Activated T-cell treated with anti-CD3 and anti-CD28 coated beads, Interleukin-2, amount 50 U/mL, for 48 hours (primary cell): Measurements from ENCODE around the gene CFAP57.

ENCODE experiments used
- DNase-seq, 2 experiments: peaks; one replicate each; pipeline ENCODE4 v3.0.0-alpha.2; 2020

The CFAP57 gene

GRCh38 chr1:43279666-43280065 lies 107.5 kb downstream of the CFAP57 start:
- no peak for DNase-seq

DNA sequence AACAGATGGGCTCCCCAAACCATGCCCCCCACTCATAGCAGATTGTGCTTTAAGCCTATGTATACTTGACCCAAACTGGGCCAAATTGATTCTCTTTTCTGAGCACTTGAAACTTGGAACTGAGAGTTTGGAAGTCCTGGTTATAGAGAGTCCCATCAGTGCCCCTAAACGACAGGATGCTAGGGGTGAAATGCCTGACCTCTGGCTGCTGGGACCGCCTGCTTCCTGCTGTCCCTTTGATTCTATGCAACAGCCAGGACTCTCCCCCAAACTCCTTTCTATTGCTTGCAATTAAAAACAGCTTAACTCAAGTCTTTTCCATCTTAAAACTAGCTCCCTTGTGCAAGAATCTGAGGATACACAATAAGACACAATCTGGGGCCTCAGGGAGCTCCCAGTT lies 108.6 kb downstream of the CFAP57 start:
- DNase-seq: no peak

- DNase-seq: no peak
Measured at GRCh38 chr1:43282220-43283195, 110.4 kb downstream of the CFAP57 start.

DNA sequence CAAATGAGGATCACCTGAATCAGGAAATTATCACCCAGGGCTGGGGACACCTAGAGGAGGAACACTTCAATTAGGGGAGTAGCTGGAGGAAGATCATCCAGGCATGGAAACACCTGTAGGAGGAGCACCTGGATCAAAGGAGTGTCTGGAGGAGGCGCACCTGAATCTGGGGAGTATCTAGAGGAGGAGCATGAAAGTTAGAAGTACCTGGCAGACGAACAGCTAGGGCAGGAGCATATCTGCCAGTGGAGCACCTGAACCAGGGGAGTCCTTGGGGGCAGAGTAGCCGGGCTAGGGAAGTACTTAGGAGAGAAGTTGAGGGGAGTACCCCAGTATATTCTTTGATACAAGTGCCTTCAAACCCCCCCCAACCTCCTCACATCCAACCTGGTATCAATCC lies 111.9 kb downstream of the CFAP57 start:
- no peak for DNase-seq

DNA sequence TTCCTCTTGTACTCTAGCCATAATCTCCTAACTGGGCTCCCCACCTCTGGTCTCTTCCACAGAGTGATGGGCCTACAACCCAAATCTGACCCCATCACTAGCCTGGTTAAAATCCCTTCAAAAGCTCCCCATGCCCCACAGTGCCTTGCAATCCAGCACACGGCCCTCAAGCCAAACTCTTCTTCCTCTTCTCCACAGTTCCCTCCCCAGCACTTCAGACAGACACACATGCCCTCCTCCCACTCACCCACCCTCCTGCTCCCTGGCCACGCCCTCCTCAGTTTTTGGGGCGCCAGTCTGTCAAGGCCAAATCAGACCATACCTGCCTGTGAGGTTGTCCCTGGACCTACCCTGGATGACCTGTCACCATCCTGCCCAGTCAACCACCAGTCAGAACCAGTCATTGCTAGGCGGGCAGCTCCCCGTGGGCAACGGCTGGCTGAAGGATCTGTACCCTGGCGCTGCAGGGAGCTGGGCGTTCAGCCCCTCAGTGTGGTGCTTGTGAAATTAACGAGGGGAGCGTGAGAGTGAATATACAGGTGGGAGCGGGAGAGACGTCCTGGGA lies 112.5 kb downstream of the CFAP57 start:
- no peak for DNase-seq

- no peak for DNase-seq
Measured at GRCh38 chr1:43285269-43285990, 113.3 kb downstream of the CFAP57 start, which contains the start of gene C1orf210. Gene C1orf210 (minus strand): TSS chr1:43285581. CDS start chr1:43283270, 2,311 bp downstream.

DNA sequence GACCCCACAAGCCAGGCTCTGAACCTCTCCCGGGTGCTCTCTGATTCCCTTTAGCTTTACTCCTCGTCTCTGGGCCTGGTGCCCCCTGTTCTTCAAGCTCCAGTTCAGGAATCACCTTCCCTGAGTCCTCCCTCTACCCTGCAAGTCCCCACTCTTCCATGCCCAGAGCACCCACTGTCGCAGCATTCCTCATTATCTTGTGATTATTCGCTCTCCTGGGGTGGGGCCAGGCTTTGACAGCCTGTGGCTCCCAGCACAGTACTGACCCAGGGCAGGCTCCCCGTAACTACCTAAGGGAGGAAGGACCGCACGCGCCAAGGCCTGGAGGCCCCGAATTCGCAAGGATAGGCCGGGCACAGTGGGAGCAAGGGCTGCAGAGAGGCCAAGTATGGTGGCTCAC lies 114.0 kb downstream of the CFAP57 start:
- DNase-seq: no peak

DNA sequence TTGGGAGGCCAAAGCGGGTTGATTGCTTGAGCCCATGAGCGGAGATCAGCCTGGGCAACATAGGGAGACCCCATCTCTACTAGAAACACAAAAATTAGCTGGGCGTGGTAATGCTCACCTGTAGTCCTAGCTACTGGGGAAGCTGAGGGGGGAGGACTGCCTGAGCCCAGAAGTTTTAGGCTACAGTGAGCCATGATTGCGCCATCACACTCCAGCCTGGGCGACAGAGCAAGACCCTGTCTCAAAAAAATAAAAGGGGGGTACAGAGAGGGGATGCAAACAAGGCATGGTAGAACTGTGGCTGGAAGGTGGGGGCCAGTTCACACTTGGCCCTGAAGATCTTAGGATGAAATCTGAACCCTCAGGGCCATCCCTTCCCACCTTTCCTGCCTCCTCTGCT lies 114.4 kb downstream of the CFAP57 start:
- no peak for DNase-seq

DNA sequence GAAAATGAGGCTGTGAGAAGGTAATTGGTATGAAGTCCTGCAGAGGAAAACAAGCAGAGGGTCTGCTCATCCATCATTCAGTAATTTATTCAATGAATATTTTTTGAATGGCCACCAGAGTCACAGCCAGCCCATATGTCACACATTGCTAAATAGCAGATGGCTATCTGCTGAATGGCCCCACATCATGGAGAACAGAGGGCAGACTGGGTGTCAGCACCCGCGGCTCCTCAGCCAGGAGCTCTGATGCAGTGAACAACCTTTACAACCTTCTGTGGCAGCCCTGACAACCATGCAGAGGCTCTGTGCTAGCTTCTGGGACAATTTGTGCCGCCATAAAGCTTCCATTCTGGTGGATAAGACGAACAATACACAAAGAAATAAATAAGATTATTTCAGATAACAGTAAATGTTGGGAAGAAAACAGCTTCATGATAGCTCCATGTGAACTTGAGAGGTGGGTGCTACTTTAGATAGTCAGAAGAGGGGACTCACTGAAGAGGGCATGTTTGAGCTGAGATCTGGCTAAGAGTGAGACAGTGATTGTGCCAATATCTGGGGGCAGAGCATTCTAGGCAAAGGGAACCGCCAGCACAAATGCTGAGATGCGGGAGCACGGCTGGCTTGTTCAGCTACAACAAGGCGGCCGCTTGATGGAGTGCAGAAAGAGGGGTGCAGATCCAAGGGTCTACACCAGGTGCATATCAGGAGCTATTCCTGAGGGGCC lies 116.1 kb downstream of the CFAP57 start:
- DNase-seq: no peak

GRCh38 chr1:43288785-43289706 lies 116.9 kb downstream of the CFAP57 start:
- DNase-seq: no peak

GRCh38 chr1:43292216-43292615 lies 120.1 kb downstream of the CFAP57 start:
- no peak for DNase-seq

DNA sequence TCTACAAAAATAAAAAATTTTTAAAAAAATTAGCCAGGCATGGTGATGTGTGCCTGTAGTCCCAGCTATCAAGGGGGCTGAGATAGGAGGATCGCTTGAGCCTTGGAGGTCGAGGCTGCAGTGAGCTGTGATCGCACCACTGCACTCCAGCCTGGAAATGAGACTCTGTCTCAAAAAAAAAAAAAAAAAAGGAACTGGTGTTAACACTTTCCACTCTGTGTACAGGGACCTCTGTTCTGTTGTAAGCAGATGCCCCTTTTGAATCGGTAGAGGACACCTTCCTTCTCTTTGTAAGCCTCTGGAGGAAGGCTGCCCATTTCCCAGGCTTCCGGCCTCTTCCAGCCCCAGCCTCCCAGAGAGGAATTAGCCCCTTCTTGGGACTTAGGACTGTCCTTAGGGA lies 120.5 kb downstream of the CFAP57 start:
- DNase-seq: no peak

DNA sequence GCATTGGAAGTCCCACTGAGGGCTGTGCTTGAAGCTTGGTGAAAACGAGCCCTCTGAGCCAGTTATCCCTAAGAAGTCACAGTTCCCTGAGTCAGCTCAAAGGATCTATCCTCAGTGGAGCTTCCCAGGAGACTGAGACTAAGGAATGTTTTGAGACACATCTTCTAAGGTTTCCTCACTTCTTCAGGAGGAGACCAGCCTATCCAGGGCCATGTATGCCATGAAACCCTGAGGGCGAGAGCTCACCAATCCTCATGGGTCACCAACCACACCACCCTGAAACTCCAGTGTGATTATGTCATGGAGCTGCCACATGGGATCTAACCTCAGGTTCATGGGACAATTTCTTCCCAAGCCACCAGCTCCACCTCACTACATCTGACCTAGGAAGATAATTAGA lies 121.0 kb downstream of the CFAP57 start:
- no peak for DNase-seq

DNA sequence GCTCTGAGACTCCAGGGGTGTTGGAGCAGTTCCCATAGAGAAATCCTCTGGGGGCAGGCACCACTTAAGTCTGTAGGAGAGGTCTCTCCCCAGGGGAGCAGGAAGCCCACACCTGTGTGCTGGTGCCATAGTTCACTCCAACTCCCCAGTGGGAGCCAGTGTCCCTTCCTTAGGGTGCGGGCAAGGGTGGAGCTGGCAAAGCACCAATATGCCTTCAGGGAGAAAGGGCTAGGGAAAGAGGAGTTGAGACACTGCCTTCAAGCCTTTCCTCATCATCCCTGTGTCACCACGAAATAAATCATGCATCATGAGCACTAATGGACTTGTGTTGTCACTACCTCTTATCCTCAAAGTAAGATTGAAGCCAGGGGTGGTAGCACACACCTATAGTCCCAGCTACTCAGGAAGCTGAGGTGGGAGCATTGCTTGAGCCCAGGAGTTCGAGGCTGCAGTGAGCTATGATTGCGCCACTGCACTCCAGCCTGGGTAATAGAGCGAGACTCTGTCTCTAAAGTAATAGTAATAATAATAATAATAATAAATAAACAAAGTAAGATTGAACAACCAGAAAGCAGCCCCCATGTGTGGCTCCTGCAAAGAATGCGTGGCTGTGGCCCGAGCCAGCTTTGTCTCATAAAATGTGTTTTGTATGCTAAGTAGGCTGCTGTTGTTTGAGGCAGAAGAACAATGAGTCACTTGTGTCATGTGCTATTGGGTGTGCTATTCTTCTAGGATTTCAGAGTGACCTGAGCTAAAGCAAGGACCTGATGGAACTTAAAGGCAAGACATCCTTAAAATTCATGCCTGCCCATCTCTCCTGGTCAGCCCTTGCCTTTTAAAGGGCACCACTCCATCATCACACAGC lies 122.0 kb downstream of the CFAP57 start:
- DNase-seq: no peak

DNA sequence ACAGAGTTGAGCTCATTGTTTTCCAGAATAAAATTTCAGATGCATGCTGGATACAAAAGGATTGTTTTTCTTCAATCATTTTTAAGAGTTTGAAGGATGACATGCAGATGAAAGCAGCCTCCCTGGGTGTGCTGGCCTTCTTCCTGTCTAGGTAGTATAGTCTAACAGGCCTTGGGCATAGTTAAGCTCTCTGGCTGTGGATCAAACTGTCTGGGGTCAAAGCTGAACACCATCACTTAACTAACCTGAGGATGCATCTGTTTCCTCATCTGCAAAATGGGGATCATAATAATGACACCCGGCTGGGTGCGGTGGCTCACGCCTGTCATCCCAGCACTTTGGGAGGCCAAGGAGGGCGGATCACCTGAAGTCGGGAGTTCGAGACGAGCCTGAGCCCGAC lies 122.6 kb downstream of the CFAP57 start:
- no peak for DNase-seq

DNA sequence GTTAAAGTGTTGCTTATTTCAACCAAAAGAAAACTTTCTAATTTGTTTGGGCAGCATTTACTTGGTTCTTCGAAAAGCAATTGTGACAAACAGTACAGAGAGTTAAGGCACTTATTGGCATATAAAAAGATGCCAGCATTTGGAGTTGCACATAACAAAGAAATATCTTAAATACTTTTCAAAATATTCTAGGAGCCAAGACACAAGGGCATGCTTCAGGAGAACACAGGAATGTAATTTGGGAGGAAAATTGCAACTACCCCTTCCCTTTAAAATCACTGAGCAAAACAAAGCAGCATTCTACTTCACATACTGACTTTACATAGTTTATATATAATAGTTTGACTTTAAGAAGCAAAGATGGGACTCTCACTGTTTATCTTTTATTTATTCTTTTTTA lies 124.1 kb downstream of the CFAP57 start:
- no peak for DNase-seq

DNA sequence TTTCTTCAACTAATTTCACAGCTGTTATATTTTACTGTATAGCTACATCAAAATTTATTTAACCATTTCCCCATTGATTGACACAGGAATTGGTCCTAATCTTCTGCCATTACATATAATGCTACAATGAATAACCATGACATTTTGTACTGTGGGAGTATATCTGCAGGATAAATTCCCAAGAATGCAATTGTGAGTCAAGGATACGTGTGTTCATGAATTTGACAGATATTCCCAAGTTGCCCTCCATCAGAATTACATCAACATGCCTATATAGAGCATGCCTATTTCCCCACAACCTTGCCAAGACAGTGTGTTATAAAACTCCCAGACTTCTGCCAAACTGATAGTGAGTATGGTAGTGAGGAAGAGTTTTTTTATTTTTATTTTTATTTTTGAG lies 125.9 kb downstream of the CFAP57 start:
- no peak for DNase-seq

- DNase-seq: no peak
Measured at GRCh38 chr1:43299101-43299500, 127.0 kb downstream of the CFAP57 start.

DNA sequence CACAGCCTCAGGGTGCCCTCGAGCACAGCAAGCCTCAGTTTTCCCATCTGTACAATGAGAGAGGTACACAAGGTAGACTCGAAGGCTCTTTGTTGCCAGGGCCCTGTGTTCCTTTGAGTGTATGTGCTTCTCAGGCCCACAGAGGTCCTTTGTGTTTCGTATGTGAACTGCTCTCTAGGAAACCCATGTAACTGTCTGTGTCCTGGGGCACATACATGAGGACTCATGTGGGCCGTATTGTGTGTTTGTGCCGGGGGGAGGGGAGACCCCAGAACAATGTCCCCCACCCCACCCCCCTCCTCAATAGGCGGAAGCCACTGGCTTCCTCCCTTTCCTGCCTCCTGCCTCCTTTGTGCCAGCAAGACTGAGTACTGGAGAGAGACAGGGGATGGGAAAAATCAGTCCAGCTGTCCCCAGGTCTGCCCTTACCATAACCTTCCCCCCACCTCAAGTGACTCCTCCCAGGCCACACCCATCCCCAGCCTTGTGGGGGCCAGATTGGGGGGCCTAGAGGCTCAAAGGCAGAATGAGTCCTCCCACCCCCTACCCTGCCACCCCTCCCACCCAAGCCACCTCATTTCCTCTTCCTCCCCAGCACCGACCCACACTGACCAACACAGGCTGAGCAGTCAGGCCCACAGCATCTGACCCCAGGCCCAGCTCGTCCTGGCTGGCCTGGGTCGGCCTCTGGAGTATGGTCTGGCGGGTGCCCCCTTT lies 128.4 kb downstream of the CFAP57 start, which contains the start of gene TIE1:
TIE1 (plus strand) TSS at position 605 of the 717 bp plus-strand sequence; CDS start at position 695, 90 bp downstream.
- no peak for DNase-seq

GRCh38 chr1:43302201-43302600 lies 130.1 kb downstream of the CFAP57 start:
- no peak for DNase-seq
